ENCODE data around the gene GPR151.

The GPR151 gene

GRCh38 chr5:146533260-146533857, 17.4 kb upstream of the GPR151 start:
- TF ChIP-seq GATA2 (IDR thresholded peaks at IDR 0.05; ENCODE audit: low read depth, low read length) (0 out of 2 replicates have a peak, but pooled peaks have one; percentile 7), GATA3 (IDR thresholded peaks at IDR 0.05; ENCODE audit: low read depth, low read length) (no peak)

- TF ChIP-seq GATA3 (IDR thresholded peaks at IDR 0.05; ENCODE audit: low read depth, low read length): no peak
- TF ChIP-seq GATA2 (IDR thresholded peaks at IDR 0.05; ENCODE audit: low read depth, low read length): no peak
Observed at GRCh38 chr5:146529984-146530383, 14.0 kb upstream of the GPR151 start.

- TF ChIP-seq GATA3 (IDR thresholded peaks at IDR 0.05; ENCODE audit: low read depth, low read length) (no peak), GATA2 (IDR thresholded peaks at IDR 0.05; ENCODE audit: low read depth, low read length) (no peak)
Observed at GRCh38 chr5:146528236-146528635, 12.2 kb upstream of the GPR151 start.

GRCh38 chr5:146527785-146528184, 11.8 kb upstream of the GPR151 start:
- TF ChIP-seq GATA2 (IDR thresholded peaks at IDR 0.05; ENCODE audit: low read depth, low read length): no peak
- no peak for TF ChIP-seq GATA3 (IDR thresholded peaks at IDR 0.05; ENCODE audit: low read depth, low read length)

GRCh38 chr5:146523698-146524097, 7.7 kb upstream of the GPR151 start:
- TF ChIP-seq GATA2 (IDR thresholded peaks at IDR 0.05; ENCODE audit: low read depth, low read length) (no peak), GATA3 (IDR thresholded peaks at IDR 0.05; ENCODE audit: low read depth, low read length) (no peak)

GRCh38 chr5:146521403-146522106, 5.6 kb upstream of the GPR151 start:
- TF ChIP-seq GATA2 (IDR thresholded peaks at IDR 0.05; ENCODE audit: low read depth, low read length): no peak
- no peak for TF ChIP-seq GATA3 (IDR thresholded peaks at IDR 0.05; ENCODE audit: low read depth, low read length)

GRCh38 chr5:146520731-146521130, 4.7 kb upstream of the GPR151 start:
- TF ChIP-seq GATA3 (IDR thresholded peaks at IDR 0.05; ENCODE audit: low read depth, low read length): no peak
- no peak for TF ChIP-seq GATA2 (IDR thresholded peaks at IDR 0.05; ENCODE audit: low read depth, low read length)

- TF ChIP-seq GATA3 (IDR thresholded peaks at IDR 0.05; ENCODE audit: low read depth, low read length) (no peak), GATA2 (IDR thresholded peaks at IDR 0.05; ENCODE audit: low read depth, low read length) (no peak)
Observed at GRCh38 chr5:146519554-146519953, 3.6 kb upstream of the GPR151 start.

- TF ChIP-seq GATA3 (IDR thresholded peaks at IDR 0.05; ENCODE audit: low read depth, low read length) (no peak), GATA2 (IDR thresholded peaks at IDR 0.05; ENCODE audit: low read depth, low read length) (no peak)
Observed at GRCh38 chr5:146515473-146516150, 378 bp downstream of the GPR151 start.

GRCh38 chr5:146514575-146514974, 1.4 kb downstream of the GPR151 start:
- TF ChIP-seq GATA3 (IDR thresholded peaks at IDR 0.05; ENCODE audit: low read depth, low read length) (no peak), GATA2 (IDR thresholded peaks at IDR 0.05; ENCODE audit: low read depth, low read length) (no peak)

- TF ChIP-seq GATA3 (IDR thresholded peaks at IDR 0.05; ENCODE audit: low read depth, low read length): no peak
- no peak for TF ChIP-seq GATA2 (IDR thresholded peaks at IDR 0.05; ENCODE audit: low read depth, low read length)
Observed at GRCh38 chr5:146513462-146513861, 2.5 kb downstream of the GPR151 start.

GRCh38 chr5:146510559-146511125, 5.3 kb downstream of the GPR151 start:
- no peak for TF ChIP-seq GATA3 (IDR thresholded peaks at IDR 0.05; ENCODE audit: low read depth, low read length)

- TF ChIP-seq GATA3 (IDR thresholded peaks at IDR 0.05; ENCODE audit: low read depth, low read length) (no peak), GATA2 (IDR thresholded peaks at IDR 0.05; ENCODE audit: low read depth, low read length) (no peak)
Observed at GRCh38 chr5:146507428-146507827, 8.6 kb downstream of the GPR151 start.

GRCh38 chr5:146499680-146500079, 16.3 kb downstream of the GPR151 start:
- TF ChIP-seq GATA3 (IDR thresholded peaks at IDR 0.05; ENCODE audit: low read depth, low read length) (no peak), GATA2 (IDR thresholded peaks at IDR 0.05; ENCODE audit: low read depth, low read length) (no peak)
